Endothelial cell of umbilical vein (primary cell): ENCODE data around the gene ZNHIT2. TPM values are rescaled to one million over a fixed set of nuclear protein-coding genes. Genes with fewer than 3 reads are reported as not detected.

Experiments used
- BruUV-seq: library from RNA; stranded (reverse); fragments of 400-500 nt; replicated peaks from 2 replicates; lab custom pipeline; 2021; lab: Mats Ljungman, UMichigan
- CTCF ChIA-PET: fragments of 300-600, 350-600 bp; sonication (Branson Sonifier 250); formaldehyde crosslinking; loops from one replicate; lab custom pipeline; 2021; ENCODE audit warnings: antibody characterized with exemption, inconsistent platforms; lab: Charles Lee
- POLR2A ChIA-PET: fragments of 300-600, 350-600 bp; sonication (Branson Sonifier 250); formaldehyde crosslinking; loops from one replicate; lab custom pipeline; 2021; ENCODE audit warnings: antibody characterized with exemption, inconsistent platforms; lab: Charles Lee
- DNase-seq: peaks from one replicate; pipeline ENCODE4 v3.0.0-alpha.2; 2011; ENCODE audit warnings: low read depth, low spot score
- FAIRE-seq: peaks from 2 replicates; lab custom pipeline; 2011; peaks lifted over from hg19 to GRCh38; lab: Jason Lieb, UNC
- H2AFZ ChIP-seq: 2 replicates; pipeline ENCODE4 v1.6.0; 2012; ENCODE audit warnings: low read depth, low read length, control low read depth, inconsistent platforms
- H3K27ac ChIP-seq: 2 replicates; pipeline ENCODE4 v1.5.1; 2011; ENCODE audit warnings: low read depth, mild to moderate bottlenecking, control low read depth, low read length, moderate library complexity; ENCODE audit not compliant: insufficient read depth
- H3K27me3 ChIP-seq, 2 experiments: 2 replicates each; pipeline versions ENCODE4 v1.6.0 to v1.6.1; 2011; ENCODE audit warnings: low read length in 2 of 2, mixed read lengths in 1 of 2; ENCODE audit not compliant: control insufficient read depth in 2 of 2, insufficient read depth in 2 of 2
- H3K36me3 ChIP-seq, 2 experiments: 2 replicates in 1 of 2; 3 replicates in 1 of 2; pipeline ENCODE4 v1.5.1; 2011; ENCODE audit warnings: low read length in 2 of 2, mild to moderate bottlenecking in 1 of 2, moderate library complexity in 1 of 2; ENCODE audit not compliant: control insufficient read depth in 2 of 2, insufficient read depth in 2 of 2; ENCODE audit errors: extremely low read depth in 1 of 2
- H3K4me1 ChIP-seq: 3 replicates; pipeline ENCODE4 v1.5.1; 2011; ENCODE audit warnings: mild to moderate bottlenecking, low read length; ENCODE audit not compliant: control insufficient read depth, insufficient read depth; ENCODE audit errors: extremely low read depth
- H3K4me2 ChIP-seq: 2 replicates; pipeline ENCODE4 v1.6.1; 2011; ENCODE audit warnings: low read length, control low read depth, mixed read lengths; ENCODE audit not compliant: insufficient read depth
- H3K4me3 ChIP-seq, 3 experiments: fragments of 200-600 bp in 1 of 3; sonication (generic), shearing (Covaris generic) in 1 of 3; replicated peaks in 1 of 3; 2 replicates each; pipeline ENCODE4 v1.5.1; 2011 to 2016; ENCODE audit warnings: control low read depth in 3 of 3, low read length in 3 of 3, mild to moderate bottlenecking in 2 of 3, inconsistent platforms in 1 of 3, low read depth in 1 of 3, moderate library complexity in 1 of 3; ENCODE audit not compliant: insufficient read depth in 1 of 3
- H3K79me2 ChIP-seq: 2 replicates; pipeline ENCODE4 v1.6.0; 2012; ENCODE audit warnings: low read length, inconsistent platforms; ENCODE audit not compliant: control insufficient read depth, insufficient read depth
- H3K9ac ChIP-seq: replicated peaks from 2 replicates; pipeline ENCODE3; 2011; ENCODE audit warnings: low read length, control low read depth; ENCODE audit not compliant: insufficient read depth; ENCODE audit errors: extremely low read depth
- H3K9me1 ChIP-seq: replicated peaks from 3 replicates; pipeline ENCODE4 v1.6.0; 2011; ENCODE audit warnings: mild to moderate bottlenecking, low read length; ENCODE audit not compliant: control insufficient read depth, insufficient read depth; ENCODE audit errors: extremely low read depth
- H3K9me3 ChIP-seq: replicated peaks from 2 replicates; pipeline ENCODE4 v1.5.1; 2012; ENCODE audit warnings: low read length, inconsistent platforms; ENCODE audit not compliant: control insufficient read depth, insufficient read depth
- H4K20me1 ChIP-seq: replicated peaks from 2 replicates; pipeline ENCODE3; 2011; ENCODE audit warnings: mild to moderate bottlenecking, low read length; ENCODE audit not compliant: control insufficient read depth, insufficient read depth; ENCODE audit errors: extremely low read depth
- GATA2 ChIP-seq: IDR thresholded peaks from 2 replicates; pipeline ENCODE4 v1.7.0; 2011; ENCODE audit warnings: low read depth, mild to moderate bottlenecking, moderate library complexity, mixed read lengths, low read length; ENCODE audit not compliant: insufficient read length, insufficient read depth
- MYC ChIP-seq: IDR thresholded peaks from one replicate; pipeline ENCODE4 v1.6.1; 2011; ENCODE audit warnings: mild to moderate bottlenecking, low read depth, low read length
- POLR2A ChIP-seq: IDR thresholded peaks from 2 replicates; pipeline ENCODE4 v1.6.1; 2012; ENCODE audit warnings: low read depth, mild to moderate bottlenecking, control low read depth, low read length
- POLR2AphosphoS5 ChIP-seq: IDR thresholded peaks from 2 replicates; pipeline ENCODE4 v1.6.1; 2012; ENCODE audit warnings: low read depth, mild to moderate bottlenecking, control low read depth, low read length, moderate library complexity; ENCODE audit not compliant: insufficient read depth
- dilution Hi-C: fragments of 300-500 bp; cut with MboI; formaldehyde crosslinking; loops from one replicate; pipeline ENCODE4 v1.15.0; 2019; ENCODE audit warnings: low sequenced_read_pairs; ENCODE audit not compliant: extremely low pct_ligation_motif_present
- intact Hi-C: fragments of 100-400 bp; cut with micrococcal nuclease; formaldehyde crosslinking; loops from one replicate; pipeline ENCODE4 v1.10.0; 2022
- polyA plus RNA-seq, 4 experiments: library from polyadenylated mRNA; depleted of rRNA in 3 of 4; stranded (reverse) in 3 of 4; unstranded in 1 of 4; fragments of >200 nt; gene quantifications; 2 replicates each; pipeline versions ENCODE4 v1.2.1 to v1.2.3, GENCODE V29; 2011 to 2012; ENCODE audit warnings: missing spikeins in 1 of 4
- total RNA-seq: library from RNA; stranded (reverse); gene quantifications from 2 replicates; pipeline ENCODE4 v1.2.3, GENCODE V29; 2021

The ZNHIT2 gene
- total and polyA plus RNA-seq, 2 donors (not counting 3 experiments of a cell fraction or from before 2014, with no cell fraction given) = 7.1 to 9.0 TPM

DNA sequence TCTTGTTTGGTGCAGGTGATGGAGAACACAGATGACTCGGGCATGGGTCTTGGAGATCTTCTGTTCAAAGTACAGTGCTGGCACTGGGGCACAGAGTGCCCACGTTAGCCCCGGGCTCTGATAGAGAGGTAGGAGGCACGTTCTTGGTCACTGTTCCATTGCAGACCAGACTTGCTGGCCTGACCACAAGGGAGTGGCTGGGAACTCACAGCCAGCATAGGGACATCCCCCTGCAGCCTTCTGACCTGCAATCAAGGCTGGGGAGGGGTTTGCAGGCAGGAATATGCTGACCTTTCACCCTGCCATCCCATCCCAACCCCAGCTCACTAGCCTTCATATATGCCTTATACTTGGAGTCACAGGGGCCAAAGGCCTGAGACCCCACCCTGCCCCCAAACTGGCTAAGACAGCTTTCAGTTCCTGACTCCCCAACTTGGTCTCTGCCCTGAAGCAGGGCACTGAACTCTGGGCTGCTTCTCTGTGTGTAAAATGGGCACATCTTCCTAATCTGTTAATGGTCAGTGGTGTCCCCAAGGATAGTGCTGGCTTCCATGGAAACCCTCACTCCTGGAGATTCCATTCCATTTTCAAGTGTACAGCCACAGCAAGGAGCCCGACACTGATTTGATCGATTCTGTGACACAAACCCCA is 9.2 kb upstream of the ZNHIT2 start:
- FAIRE-seq (no peak), DNase-seq (no peak)
- BruUV-seq = no TSS peak
- Histone ChIP-seq H3K27me3 (no peaks in the 10 kb centered on the region), H3K27ac (no peak overlapping the region), H3K9me3 (no peaks in the 10 kb centered on the region), H3K36me3 (peaks cover 11 to 50% of the 10 kb centered on the region in 2 experiments), H3K4me3 (no peak overlapping the region), H3K9ac (no peak overlapping the region), H2AFZ (no peak overlapping the region), H3K79me2 (peaks cover 16% of the 10 kb centered on the region), H4K20me1 (no peaks in the 10 kb centered on the region), H3K9me1 (no peaks in the 10 kb centered on the region), H3K4me1 (peaks cover 4% of the 10 kb centered on the region), H3K4me2 (no peak overlapping the region)
- CTCF ChIA-PET = no interaction called here
- intact Hi-C loops (no loop called here), dilution Hi-C loops (no loop called here)
- POLR2A ChIA-PET = interaction anchor here (1.4 kb wide), 1 partner anchor 8 kb away, joined by 3 read pairs; no protein-coding TSS in a partner anchor
- TF ChIP-seq GATA2 (no peak), POLR2AphosphoS5 (peak; percentile 43)

DNA sequence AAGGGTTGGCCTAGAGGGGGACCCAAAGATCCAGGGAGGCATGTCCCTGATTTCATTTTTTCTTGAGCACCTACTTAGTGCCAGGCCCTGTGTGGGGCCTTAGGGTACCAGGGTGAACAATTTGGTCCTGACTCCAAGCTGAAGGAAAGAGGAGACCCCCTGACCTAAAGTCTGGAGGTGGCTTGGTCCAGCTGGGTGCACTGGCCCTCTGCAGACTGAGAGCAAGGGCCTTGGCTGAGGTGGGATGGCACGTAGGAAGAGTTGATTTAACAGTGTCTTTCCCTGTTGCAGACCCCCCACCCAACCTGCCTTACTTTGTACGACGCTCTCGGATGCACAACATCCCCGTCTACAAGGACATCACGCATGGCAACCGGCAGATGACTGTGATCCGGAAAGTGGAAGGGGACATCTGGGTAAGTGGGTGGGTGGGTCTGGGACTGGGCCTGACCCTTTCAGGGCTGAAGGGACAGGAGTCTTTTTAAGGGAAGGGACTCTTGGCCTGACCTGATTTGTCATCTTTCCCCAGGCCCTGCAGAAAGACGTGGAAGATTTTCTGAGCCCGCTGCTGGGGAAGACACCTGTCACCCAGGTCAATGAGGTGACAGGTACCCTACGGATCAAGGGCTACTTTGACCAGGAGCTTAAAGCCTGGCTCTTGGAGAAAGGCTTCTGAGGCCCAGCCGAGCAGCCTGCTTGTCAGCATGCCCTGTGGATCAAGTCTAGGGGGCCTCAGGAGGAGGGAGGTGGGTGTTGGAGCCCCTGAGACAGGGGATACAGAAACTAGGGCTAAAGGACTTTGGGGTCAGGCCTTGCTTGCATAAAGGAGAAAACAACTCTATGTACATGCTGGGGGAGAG is 7.9 kb upstream of the ZNHIT2 start:
- Histone ChIP-seq H3K9me1 (no peaks in the 10 kb centered on the region), H3K9ac (no peak overlapping the region), H3K36me3 (peaks cover 16 to 45% of the 10 kb centered on the region in 2 experiments), H3K9me3 (no peaks in the 10 kb centered on the region), H3K27ac (no peak overlapping the region), H2AFZ (no peak overlapping the region), H4K20me1 (no peaks in the 10 kb centered on the region), H3K79me2 (peaks cover 29% of the 10 kb centered on the region), H3K4me2 (no peak overlapping the region), H3K4me3 (no peak overlapping the region), H3K27me3 (no peaks in the 10 kb centered on the region), H3K4me1 (peaks cover 11% of the 10 kb centered on the region)
- FAIRE-seq = no peak
- intact Hi-C loops = no loop called here
- dilution Hi-C loops = no loop called here
- BruUV-seq = no TSS peak
- TF ChIP-seq MYC = no peak
- TF ChIP-seq POLR2A = peak; percentile 19
- POLR2A ChIA-PET = interaction anchor here (1.4 kb wide), 1 partner anchor 10 kb away, joined by 3 read pairs; no protein-coding TSS in a partner anchor
- CTCF ChIA-PET = interaction anchor here (1.0 kb wide), 1 partner anchor 80 kb away, joined by 3 read pairs; no protein-coding TSS in a partner anchor
- DNase-seq = no peak
